Measurements from ENCODE around the gene STAB1.
"Not testable (repeated sequence)": the region's sequence is repeated elsewhere in the genome, so short reads cannot be mapped to it uniquely, and the experiment has no call there.

GRCh38 chr3:52526671-52527038 lies 31.5 kb downstream of the STAB1 start:
- TF ChIP-seq CTCF (IDR thresholded peaks at IDR 0.05; ENCODE audit: low read depth, low read length, poor library complexity, severe bottlenecking); EZH2phosphoT487 (IDR thresholded peaks at IDR 0.05; ENCODE audit: borderline replicate concordance, low read length): not testable (repeated sequence)
